AG09319 (cell line): ENCODE measurements around the gene TSEN2.

Experiments used
- DNase-seq: peaks from one replicate; pipeline ENCODE4 v3.0.0-alpha.2; 2010; ENCODE audit warnings: low read depth; ENCODE audit errors: extremely low read depth
- CTCF ChIP-seq: IDR thresholded peaks from 2 replicates; pipeline ENCODE4 v1.5.1; 2011; ENCODE audit warnings: low read depth, mild to moderate bottlenecking, inconsistent platforms, low read length, moderate library complexity

TSEN2 gene

GRCh38 chr3:12486916-12487315 is 2.6 kb downstream of the TSEN2 start:
- no peak for TF ChIP-seq CTCF
- DNase-seq, result no peak

- TF ChIP-seq CTCF, result no peak
- no peak for DNase-seq
Observed at GRCh38 chr3:12487336-12487735, 3.1 kb downstream of the TSEN2 start.

GRCh38 chr3:12487786-12488185 is 3.5 kb downstream of the TSEN2 start:
- DNase-seq, result no peak
- no peak for TF ChIP-seq CTCF

- DNase-seq, result no peak
- no peak for TF ChIP-seq CTCF
Observed at GRCh38 chr3:12489368-12489767, 5.1 kb downstream of the TSEN2 start.

GRCh38 chr3:12489832-12490231 is 5.6 kb downstream of the TSEN2 start:
- DNase-seq, result no peak
- TF ChIP-seq CTCF, result no peak

GRCh38 chr3:12490547-12490946 is 6.3 kb downstream of the TSEN2 start:
- no peak for DNase-seq
- no peak for TF ChIP-seq CTCF

- DNase-seq, result no peak
- TF ChIP-seq CTCF, result no peak
Observed at GRCh38 chr3:12495749-12496452, 11.6 kb downstream of the TSEN2 start.
